GM23248 (cell line): Measurements from ENCODE around the gene KCTD4.

Experiments used
- EZH2 ChIP-seq: fragments of 200-600 bp; sonication (generic); IDR thresholded peaks from 2 replicates; pipeline ENCODE4 v1.6.1; 2018; ENCODE audit warnings: antibody characterized with exemption, mild to moderate bottlenecking; ENCODE audit not compliant: insufficient read depth, poor library complexity, severe bottlenecking
- EZH2phosphoT487 ChIP-seq: fragments of 200-600 bp; sonication (generic); IDR thresholded peaks from 2 replicates; pipeline ENCODE4 v1.6.1; 2018; ENCODE audit warnings: antibody characterized with exemption, moderate library complexity, mild to moderate bottlenecking, low read depth; ENCODE audit not compliant: insufficient read depth

- TF ChIP-seq EZH2 (no peak), EZH2phosphoT487 (no peak)
These were observed 22.3 kb downstream of the KCTD4 start for GRCh38 chr13:45178349-45179162.
